ENCODE results near the gene TMEM164.

TMEM164 gene

GRCh38 chrX:110123331-110123782 is 120.4 kb downstream of the TMEM164 start:
- ATAC-seq (replicated peaks) (no peak), DNase-seq (no peak)
- Mint-ChIP-seq H3K4me1 (ENCODE audit: low read depth in 2 of 2) (peaks cover 0 to 2% of the 10 kb centered on the region in 2 donors), H3K9me3 (no peaks in the 10 kb centered on the region), H3K27ac (peak overlapping the region in 1 of 2 donors; percentile 41), H3K27me3 (no peaks in the 10 kb centered on the region), H3K36me3 (ENCODE audit: insufficient read depth) (peaks cover 2% of the 10 kb centered on the region), H3K4me3 (no peak overlapping the region)

DNA sequence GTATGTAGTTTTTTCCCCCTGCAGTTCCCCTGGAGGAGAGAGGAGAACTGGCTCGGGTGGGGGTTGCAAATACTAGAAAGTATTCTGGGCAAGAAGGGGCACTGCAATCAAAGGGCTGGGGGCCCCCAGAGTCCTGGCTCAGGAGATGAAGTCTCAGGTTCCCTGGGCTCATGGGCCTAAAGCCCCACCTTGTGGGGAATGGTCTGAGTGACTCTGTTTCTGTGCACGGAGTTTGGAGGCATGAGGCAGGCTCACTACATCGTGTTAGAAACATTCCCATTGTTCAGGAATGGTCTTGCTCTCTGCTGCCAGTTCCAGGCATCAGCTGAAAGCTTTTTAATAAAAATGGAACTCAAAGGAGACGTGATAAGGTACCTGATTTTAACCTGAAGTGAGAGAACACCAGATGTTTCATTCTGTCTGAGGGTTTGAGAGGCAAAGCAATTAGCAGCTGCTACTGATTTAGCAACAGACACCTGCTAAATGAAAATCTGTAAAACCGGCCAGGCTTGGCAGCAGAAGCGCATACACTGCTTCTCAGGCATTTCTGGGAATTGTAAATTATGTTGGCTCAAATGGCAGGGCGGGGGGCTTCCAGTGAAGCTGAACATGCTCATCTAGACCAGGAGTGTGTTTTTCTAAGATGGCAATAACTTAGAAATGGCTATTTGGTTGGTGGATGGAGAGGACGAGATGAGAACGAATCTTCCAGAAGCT is 122.7 kb downstream of the TMEM164 start:
- no peak overlapping the region for H3K27ac Mint-ChIP-seq
- peaks cover 0 to 2% of the 10 kb centered on the region in 2 donors for H3K4me1 Mint-ChIP-seq (ENCODE audit: low read depth in 2 of 2)
- H3K9me3 Mint-ChIP-seq: no peaks in the 10 kb centered on the region
- no peak for ATAC-seq (replicated peaks)
- H3K4me3 Mint-ChIP-seq: no peak overlapping the region
- H3K36me3 Mint-ChIP-seq (ENCODE audit: insufficient read depth): no peaks in the 10 kb centered on the region
- no peaks in the 10 kb centered on the region for H3K27me3 Mint-ChIP-seq
- no peak for DNase-seq

DNA sequence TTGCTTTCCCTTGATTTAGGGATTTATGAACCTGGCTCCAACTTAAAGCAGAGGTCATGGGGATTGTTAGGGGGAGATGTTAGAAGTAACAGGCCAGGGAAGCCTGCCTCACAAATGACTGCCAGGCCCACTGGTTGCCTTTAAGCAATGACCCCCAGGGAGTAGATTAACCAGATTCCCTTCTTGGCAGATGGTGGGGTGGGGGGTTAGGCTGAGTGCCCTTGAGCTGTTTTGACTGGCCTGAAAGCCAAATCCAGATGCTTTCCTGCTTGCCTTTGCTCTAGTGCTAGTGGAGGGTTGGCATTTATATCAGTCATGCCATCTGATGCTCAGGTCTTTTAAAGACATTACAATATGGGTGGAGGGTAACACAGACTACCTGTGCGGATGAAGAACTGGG is 128.1 kb downstream of the TMEM164 start:
- H3K4me3 Mint-ChIP-seq: no peak overlapping the region
- no peaks in the 10 kb centered on the region for H3K9me3 Mint-ChIP-seq
- no peak for ATAC-seq (replicated peaks)
- no peak for DNase-seq
- H3K27ac Mint-ChIP-seq: no peak overlapping the region
- H3K36me3 Mint-ChIP-seq (ENCODE audit: insufficient read depth): peaks cover 5% of the 10 kb centered on the region
- H3K4me1 Mint-ChIP-seq (ENCODE audit: low read depth in 2 of 2): peaks cover 0 to 1% of the 10 kb centered on the region in 2 donors
- no peaks in the 10 kb centered on the region for H3K27me3 Mint-ChIP-seq

- no peak for ATAC-seq (replicated peaks)
- peak overlapping the region in 1 of 2 donors; percentile 60 for H3K27ac Mint-ChIP-seq
These were observed 129.7 kb downstream of the TMEM164 start for GRCh38 chrX:110132450-110133114.

DNA sequence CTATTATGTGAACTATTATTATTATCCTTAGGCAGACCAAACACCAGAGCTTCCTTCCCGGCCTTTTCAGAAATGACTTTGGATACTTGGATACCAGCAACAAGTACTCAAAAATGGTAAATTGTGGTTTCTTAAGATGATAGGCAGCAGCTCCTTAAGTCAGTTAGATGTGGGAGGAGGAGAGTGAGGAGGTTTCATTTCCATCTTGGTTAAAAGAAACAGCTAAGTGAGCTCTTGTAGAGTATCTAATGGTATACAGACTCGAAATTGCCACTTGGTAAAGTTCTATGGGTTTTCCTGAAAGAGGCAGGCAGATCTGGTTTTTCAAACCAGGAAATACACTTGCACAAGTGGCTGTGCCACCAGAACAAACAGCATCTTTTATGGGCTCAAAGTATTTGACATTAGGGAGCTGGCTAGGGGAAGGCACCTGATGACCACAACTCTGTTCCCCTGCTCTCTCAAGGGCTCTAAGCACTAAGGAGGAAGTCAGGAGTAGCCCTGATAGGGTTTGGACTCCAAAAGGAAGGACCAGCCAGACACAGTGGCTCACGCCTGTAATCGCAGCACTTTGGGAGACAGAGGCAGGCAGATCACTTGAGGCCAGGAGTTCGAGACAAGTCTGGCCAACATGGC is 130.9 kb downstream of the TMEM164 start:
- Mint-ChIP-seq H3K27ac (peak overlapping the region in 1 of 2 donors; percentile 69), H3K9me3 (no peaks in the 10 kb centered on the region), H3K4me1 (ENCODE audit: low read depth in 2 of 2) (peaks cover 0 to 1% of the 10 kb centered on the region in 2 donors), H3K4me3 (no peak overlapping the region), H3K36me3 (ENCODE audit: insufficient read depth) (peaks cover 5% of the 10 kb centered on the region), H3K27me3 (no peaks in the 10 kb centered on the region)
- no peak for ATAC-seq (replicated peaks)
- DNase-seq: no peak

More at GRCh38 chrX:110132450-110133114, 129.7 kb downstream of the TMEM164 start:
- Mint-ChIP-seq H3K27me3 (no peaks in the 10 kb centered on the region), H3K4me3 (no peak overlapping the region), H3K4me1 (ENCODE audit: low read depth in 2 of 2) (peaks cover 0 to 1% of the 10 kb centered on the region in 2 donors), H3K36me3 (ENCODE audit: insufficient read depth) (peaks cover 5% of the 10 kb centered on the region), H3K9me3 (no peaks in the 10 kb centered on the region)
- DNase-seq: no peak

DNA sequence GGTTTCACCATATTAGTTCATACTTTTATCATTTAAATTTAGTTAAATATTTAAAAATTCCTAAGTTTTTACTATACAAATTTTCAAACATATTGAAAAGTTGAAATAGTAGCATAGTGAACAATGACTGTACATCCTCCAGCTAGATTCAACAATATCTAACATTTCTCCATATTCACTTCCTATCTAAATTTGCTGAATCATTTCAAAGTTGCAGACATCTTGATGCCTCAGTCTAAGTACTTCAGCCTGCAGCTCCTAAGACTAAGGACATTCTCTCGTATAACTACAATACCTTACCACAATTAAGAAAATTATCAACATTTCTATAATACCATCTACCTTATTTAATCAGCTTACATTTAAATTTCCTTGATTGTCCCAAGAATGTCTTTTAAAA is 132.7 kb downstream of the TMEM164 start:
- Mint-ChIP-seq H3K27me3 (no peaks in the 10 kb centered on the region), H3K36me3 (ENCODE audit: insufficient read depth) (peaks cover 5% of the 10 kb centered on the region), H3K9me3 (no peaks in the 10 kb centered on the region), H3K27ac (no peak overlapping the region), H3K4me3 (no peak overlapping the region), H3K4me1 (ENCODE audit: low read depth in 2 of 2) (peaks cover 0 to 1% of the 10 kb centered on the region in 2 donors)
- ATAC-seq (replicated peaks) (no peak), DNase-seq (no peak)

GRCh38 chrX:110136136-110136535 is 133.2 kb downstream of the TMEM164 start:
- ATAC-seq (replicated peaks): no peak
- H3K27me3 Mint-ChIP-seq: no peaks in the 10 kb centered on the region
- no peak overlapping the region for H3K4me3 Mint-ChIP-seq
- no peak overlapping the region for H3K27ac Mint-ChIP-seq
- no peaks in the 10 kb centered on the region for H3K9me3 Mint-ChIP-seq
- DNase-seq: no peak
- H3K36me3 Mint-ChIP-seq (ENCODE audit: insufficient read depth): peaks cover 5% of the 10 kb centered on the region
- H3K4me1 Mint-ChIP-seq (ENCODE audit: low read depth in 2 of 2): peaks cover 0 to 1% of the 10 kb centered on the region in 2 donors

DNA sequence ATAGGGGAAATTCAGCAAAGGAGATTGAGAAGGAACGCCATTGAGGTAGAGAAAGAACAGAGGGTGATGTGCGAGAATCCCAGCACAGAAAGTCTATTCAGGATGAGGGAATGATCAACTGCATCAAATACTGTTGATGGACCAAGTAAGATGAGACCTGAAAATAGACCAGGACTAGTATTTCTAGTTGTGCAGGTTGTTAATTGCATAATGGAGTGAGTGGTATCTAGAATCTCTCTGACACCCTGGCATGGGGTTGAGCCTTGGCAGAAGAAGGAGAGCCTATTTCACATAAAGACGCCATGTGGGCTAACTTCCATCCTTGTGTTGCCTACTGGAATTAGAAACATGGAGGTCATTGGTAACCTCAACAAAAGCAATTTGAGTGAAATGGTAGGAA is 135.6 kb downstream of the TMEM164 start:
- no peaks in the 10 kb centered on the region for H3K36me3 Mint-ChIP-seq (ENCODE audit: insufficient read depth)
- H3K27me3 Mint-ChIP-seq: no peaks in the 10 kb centered on the region
- H3K27ac Mint-ChIP-seq: no peak overlapping the region
- no peak for DNase-seq
- peaks cover 0 to 4% of the 10 kb centered on the region in 2 donors for H3K4me1 Mint-ChIP-seq (ENCODE audit: low read depth in 2 of 2)
- no peaks in the 10 kb centered on the region for H3K9me3 Mint-ChIP-seq
- no peak overlapping the region for H3K4me3 Mint-ChIP-seq
- no peak for ATAC-seq (replicated peaks)

DNA sequence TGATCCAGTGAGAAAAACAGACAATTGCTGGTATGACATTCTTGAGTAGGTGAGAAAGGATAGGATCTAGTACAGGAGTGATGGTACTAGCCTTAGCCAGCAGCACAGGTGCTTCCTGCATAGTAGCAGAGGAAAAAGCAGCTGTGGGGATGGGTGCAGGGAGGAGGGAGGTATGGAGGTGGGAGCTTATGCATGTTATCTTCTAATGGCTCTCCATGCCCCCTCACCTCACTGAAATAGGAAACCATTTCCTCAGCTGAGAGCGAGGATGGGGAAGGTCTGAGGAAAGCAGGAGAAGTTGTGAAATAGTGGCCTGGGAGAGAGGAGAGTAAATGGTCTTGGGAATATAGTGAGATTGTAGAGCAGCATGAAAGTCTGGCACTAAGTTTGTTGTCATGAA is 136.3 kb downstream of the TMEM164 start:
- Mint-ChIP-seq H3K27me3 (no peaks in the 10 kb centered on the region), H3K36me3 (ENCODE audit: insufficient read depth) (no peaks in the 10 kb centered on the region), H3K4me3 (no peak overlapping the region), H3K9me3 (no peaks in the 10 kb centered on the region), H3K27ac (no peak overlapping the region), H3K4me1 (ENCODE audit: low read depth in 2 of 2) (peaks cover 0 to 4% of the 10 kb centered on the region in 2 donors)
- DNase-seq: no peak
- ATAC-seq (replicated peaks): no peak

GRCh38 chrX:110142096-110142495 is 139.2 kb downstream of the TMEM164 start:
- H3K9me3 Mint-ChIP-seq: no peaks in the 10 kb centered on the region
- H3K27ac Mint-ChIP-seq: peak overlapping the region; percentile 27 to 29

GRCh38 chrX:110143454-110144210 is 140.7 kb downstream of the TMEM164 start:
- Mint-ChIP-seq H3K4me3 (no peak overlapping the region), H3K4me1 (ENCODE audit: low read depth in 2 of 2) (peaks cover 5 to 10% of the 10 kb centered on the region in 2 donors), H3K27me3 (no peaks in the 10 kb centered on the region), H3K9me3 (no peaks in the 10 kb centered on the region), H3K27ac (peak overlapping the region; percentile 57 to 62), H3K36me3 (ENCODE audit: insufficient read depth) (peaks cover 3% of the 10 kb centered on the region)
- ATAC-seq (replicated peaks) (no peak), DNase-seq (no peak)

More at GRCh38 chrX:110142096-110142495, 139.2 kb downstream of the TMEM164 start:
- no peak for DNase-seq
- ATAC-seq (replicated peaks): no peak
- Mint-ChIP-seq H3K4me1 (ENCODE audit: low read depth in 2 of 2) (peaks cover 0 to 10% of the 10 kb centered on the region in 2 donors), H3K4me3 (no peak overlapping the region), H3K36me3 (ENCODE audit: insufficient read depth) (no peaks in the 10 kb centered on the region), H3K27me3 (no peaks in the 10 kb centered on the region)

GRCh38 chrX:110145311-110145710 is 142.4 kb downstream of the TMEM164 start:
- ATAC-seq (replicated peaks): no peak
- H3K36me3 Mint-ChIP-seq (ENCODE audit: insufficient read depth): peaks cover 3% of the 10 kb centered on the region
- DNase-seq: no peak
- no peaks in the 10 kb centered on the region for H3K9me3 Mint-ChIP-seq
- no peaks in the 10 kb centered on the region for H3K27me3 Mint-ChIP-seq
- no peak overlapping the region for H3K4me3 Mint-ChIP-seq
- peak overlapping the region in 1 of 2 donors; percentile 9 for H3K27ac Mint-ChIP-seq
- H3K4me1 Mint-ChIP-seq (ENCODE audit: low read depth in 2 of 2): peaks cover 5 to 10% of the 10 kb centered on the region in 2 donors

GRCh38 chrX:110145854-110146253 is 142.9 kb downstream of the TMEM164 start:
- Mint-ChIP-seq H3K27me3 (no peaks in the 10 kb centered on the region), H3K4me3 (no peak overlapping the region), H3K36me3 (ENCODE audit: insufficient read depth) (peaks cover 3% of the 10 kb centered on the region), H3K9me3 (no peaks in the 10 kb centered on the region), H3K4me1 (ENCODE audit: low read depth in 2 of 2) (peaks cover 5 to 10% of the 10 kb centered on the region in 2 donors), H3K27ac (no peak overlapping the region)
- ATAC-seq (replicated peaks) (peak; percentile 63), DNase-seq (no peak)

Measured in effector memory CD8-positive, alpha-beta T cell (primary cell).